Embryonic facial prominence (tissue), 1 donor: ENCODE measurements around the gene KANK4.
"Not testable (repeated sequence)": the region's sequence is repeated elsewhere in the genome, so short reads cannot be mapped to it uniquely, and the experiment has no call there.

Source experiments
- DNase-seq: peaks from one replicate; pipeline ENCODE4 v3.0.0-alpha.2; 2016; ENCODE audit errors: extremely low spot score

KANK4 gene

DNA sequence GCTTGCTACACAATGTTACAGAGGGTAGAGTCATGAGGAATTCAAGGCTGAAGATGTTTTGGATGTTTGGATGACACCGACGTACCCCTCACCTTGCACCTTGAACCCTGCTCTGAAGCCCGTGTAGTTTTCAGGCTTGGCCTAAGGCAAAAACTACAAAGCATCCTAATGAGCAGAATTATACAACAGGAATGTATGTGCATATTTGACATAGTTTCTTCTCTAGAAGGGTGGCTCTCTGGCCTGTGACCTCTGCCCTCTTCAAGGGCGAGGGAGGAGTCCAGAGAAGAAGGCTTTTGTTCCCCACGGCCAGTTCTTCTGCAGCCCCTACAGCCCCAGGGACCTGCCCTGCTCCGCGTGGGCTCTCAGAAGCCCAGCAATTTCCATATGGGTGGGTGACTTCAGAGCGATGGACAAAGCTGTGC, 81.3 kb downstream of the KANK4 start:
- DNase-seq = no peak

DNA sequence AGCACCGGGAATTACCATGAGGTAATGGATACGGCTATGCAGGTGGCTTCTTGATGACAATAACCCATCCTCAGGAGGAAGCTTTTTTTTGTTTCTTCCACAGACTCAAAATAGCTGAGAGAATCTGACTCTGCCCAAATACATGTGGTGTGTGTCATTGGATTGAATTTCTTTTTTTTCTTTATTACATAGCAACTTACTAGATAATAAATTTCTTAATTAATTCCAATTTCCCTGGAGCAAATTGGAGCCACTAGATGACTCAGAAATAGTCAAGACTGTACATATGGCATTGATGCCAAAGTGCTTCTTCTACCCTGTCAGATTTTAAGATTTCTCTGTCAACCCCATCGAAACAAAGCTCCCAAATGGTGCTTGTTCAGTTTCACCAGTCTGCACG, 81.9 kb downstream of the KANK4 start:
- no peak for DNase-seq

DNA sequence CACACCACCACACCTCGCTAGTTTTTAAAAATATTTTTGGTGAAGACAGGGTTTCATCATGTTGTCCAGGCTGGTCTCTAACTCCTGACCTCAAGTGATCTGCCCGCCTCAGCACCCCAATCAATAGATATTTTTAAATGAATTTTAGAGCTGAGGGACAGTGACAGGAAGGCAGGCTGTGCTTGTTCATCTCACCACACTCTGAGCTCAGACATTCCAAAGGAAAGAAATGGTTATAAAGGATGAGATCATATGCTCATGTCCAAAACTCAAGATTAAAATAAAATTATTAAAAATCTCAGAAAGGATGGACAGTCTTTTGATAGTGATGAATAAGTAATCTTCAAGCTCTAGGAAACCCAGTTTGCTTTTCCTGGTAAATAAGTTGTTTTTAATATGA, 83.7 kb downstream of the KANK4 start:
- no peak for DNase-seq

GRCh38 chr1:62234688-62235087, 84.5 kb downstream of the KANK4 start:
- no peak for DNase-seq

DNA sequence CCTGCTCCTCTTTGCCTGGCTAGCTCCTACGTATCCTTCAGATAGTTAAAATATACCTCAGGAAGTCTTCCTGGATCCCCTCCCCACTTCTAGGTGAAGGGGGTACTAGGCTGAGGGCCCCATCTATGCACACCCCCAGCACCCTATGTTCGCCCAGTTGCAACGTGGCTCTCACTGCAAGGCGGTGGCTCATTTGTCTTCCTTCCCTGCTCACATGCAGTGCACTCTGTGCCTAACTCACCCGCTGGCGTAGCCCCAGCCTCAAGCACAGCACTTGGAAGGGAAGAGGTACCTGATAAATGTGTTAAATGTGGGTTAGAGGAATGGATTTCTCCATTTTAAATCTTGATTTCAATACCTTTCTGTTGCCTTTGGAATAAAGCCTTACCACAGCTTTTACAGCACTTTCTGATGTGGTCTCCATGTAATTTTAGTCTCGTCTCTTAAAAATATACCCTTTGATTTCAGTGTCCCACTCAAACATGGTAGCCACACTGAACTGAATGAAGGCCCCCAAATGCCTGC, 85.2 kb downstream of the KANK4 start:
- DNase-seq = no peak

DNA sequence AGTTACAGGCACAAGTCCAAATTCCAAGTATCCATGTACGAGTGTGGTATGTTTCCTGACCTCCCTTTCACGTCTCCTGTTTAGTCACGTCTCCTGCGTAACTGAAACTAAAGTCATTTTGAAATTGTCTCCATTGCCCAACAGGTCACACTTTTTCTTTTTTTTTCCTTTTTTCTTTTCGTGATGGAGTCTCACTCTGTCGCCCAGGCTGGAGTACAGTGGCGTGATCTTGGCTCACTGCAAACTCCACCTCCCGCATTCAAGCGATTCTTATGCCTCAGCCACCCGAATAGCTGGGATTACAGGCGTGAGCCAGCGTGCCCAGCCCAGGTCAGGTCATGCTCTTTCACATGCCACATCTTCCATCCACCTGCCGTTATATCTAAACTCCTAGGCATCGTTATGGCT, 86.4 kb downstream of the KANK4 start:
- DNase-seq = no peak

GRCh38 chr1:62230718-62231117, 88.5 kb downstream of the KANK4 start:
- no peak for DNase-seq

- DNase-seq = no peak
Measured at GRCh38 chr1:62229932-62230331, 89.3 kb downstream of the KANK4 start.

DNA sequence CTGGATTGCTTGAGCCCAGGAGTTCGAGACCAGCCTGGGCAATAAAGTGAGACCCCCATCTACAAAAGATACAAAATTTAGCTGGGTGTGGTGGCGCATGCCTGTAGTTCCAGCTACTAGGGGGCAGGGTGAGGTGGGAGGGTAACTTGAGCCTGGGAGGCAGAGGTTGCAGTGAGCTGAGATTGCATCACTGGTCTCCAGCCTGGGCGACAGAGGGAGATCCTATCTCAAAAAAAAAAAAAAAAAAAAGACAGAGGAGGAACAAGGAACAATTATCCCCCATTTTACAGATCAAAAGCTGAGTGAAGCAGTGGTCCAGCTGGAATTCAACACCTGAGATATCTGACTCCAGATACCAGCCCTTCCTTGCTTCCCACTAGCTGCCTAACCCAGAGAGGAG, 89.8 kb downstream of the KANK4 start:
- no peak for DNase-seq

DNA sequence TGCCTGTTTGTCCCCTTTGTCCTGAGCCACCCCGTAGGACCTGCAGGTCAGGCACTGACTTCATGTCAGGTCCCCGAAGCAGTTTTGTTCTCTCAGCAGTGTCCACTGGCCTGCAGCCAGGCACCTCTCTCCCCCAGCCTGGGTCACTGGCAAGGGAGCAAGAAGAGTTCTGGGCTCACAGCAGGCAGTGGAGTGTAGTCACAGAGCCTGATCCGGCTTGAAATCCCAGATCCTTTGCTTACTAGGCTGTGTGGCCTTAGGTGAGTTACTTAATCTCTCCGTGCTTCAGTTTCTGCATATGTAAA, 90.4 kb downstream of the KANK4 start:
- DNase-seq = no peak

- no peak for DNase-seq
Measured at GRCh38 chr1:62228136-62228882, 90.9 kb downstream of the KANK4 start.

- DNase-seq = no peak
Measured at GRCh38 chr1:62227496-62227895, 91.7 kb downstream of the KANK4 start.

DNA sequence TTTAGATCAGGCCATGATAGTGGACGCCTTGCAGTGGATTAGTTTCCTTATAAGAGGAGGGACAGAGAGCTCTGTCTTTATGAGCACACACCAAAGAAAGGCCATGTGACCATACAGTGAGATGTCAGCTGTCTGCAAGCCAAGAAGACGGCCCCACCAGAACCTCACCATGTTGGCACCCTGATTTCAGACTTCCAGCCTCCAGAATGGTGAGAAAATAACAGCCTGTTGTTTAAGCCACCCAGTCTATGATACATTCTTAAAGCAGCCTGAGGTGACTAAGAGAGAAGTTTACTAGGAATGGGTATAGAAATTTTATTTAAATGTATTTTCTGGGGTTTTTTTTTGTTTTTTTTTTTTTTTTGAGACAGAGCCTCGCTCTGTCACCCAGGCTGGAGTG, 95.1 kb downstream of the KANK4 start:
- no peak for DNase-seq

DNA sequence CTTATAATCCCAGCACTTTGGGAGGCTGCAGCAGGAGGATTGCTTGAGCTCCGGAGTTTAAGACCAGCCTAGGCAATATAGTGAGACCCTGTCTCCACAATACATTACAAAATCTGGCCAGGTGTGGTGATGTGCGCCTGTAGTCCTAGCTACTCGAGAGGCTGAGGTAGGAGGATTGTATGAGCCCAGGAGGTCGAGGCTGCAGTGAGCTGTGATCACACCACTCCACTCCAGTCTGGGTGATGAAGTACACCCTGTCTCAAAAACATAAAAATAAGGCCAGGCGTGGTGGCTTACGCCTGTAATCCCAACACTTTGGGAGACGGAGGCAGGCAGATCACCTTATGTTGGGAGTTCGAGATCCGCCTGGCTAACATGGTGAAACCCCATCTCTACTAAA, 96.9 kb downstream of the KANK4 start:
- no peak for DNase-seq

DNA sequence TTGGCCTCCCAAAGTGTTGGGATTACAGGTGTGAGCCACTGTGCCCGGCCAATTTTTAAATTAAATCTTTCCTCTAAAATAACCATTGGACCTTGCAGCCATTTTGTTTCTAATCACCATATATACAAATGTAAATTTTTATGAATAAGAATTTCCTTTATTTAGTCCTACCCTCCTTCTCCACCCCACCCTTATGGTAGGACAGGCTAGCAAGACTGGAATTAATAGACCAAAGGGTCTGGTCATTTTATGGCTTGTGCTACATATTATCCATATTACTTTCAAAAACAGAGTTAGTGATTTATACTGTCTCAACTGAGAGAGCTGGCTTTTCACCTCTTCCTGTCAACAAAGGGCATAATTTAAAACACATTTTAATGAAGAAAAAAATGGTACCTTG, 98.1 kb downstream of the KANK4 start:
- DNase-seq = no peak

- DNase-seq = not testable (repeated sequence)
Measured at GRCh38 chr1:62220456-62220855, 98.8 kb downstream of the KANK4 start.

DNA sequence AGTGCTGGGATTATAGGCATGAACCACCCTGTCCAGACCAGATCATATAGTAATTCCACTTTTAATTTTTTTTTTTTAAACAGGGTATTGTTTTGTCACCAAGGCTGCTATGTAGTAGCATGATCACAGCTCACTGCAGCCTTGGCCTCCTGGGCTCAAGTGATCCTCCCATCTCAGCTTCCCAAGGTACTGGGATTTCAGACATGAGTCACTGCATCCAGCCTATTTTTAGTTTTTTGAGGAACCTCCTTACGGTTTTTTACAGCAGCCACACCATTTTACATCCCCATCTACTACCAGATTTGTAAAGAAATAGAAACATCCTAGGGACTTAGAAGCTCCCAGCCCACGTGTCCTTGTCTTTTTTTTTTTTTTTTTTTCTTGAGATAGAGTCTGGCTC, 100.6 kb downstream of the KANK4 start:
- no peak for DNase-seq

DNA sequence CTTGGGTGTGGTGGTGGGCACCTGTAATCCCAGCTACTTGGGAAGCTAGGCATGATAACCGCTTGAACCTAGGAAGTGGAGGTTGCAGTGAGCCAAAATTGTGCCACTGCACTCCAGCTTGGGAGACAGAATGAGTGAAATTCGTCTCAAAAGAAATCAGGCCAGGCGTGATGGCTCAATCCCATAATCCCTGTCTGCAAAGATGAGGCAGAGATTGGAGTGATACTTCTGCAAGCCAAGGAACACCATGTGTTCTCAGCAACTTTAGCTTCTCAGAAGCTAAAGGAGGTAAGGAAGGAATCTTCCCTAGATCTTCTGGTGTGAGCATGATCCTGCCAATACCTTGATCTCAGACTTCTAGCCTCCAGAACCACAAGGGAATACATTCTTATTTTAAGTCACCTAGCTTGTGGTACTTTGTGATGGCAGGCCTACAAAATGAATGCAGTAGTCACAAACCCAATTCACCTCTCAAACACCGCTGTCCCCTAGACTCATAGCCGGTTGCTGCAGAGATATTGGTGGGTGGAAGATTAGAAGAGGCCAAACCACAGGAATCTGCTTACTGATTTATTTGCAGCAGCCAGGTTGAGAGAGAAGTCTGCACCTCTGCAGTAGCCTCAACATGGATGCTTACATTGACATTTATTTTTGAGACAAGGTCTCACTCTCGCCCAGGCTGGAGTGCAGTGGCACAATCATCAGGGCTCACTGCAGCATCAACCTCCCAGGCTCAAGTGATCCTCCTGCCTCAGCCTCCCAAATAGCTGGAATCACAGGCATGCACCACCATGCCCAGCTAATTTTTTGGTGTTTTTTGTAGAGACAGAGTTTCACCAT, 105.9 kb downstream of the KANK4 start:
- no peak for DNase-seq

DNA sequence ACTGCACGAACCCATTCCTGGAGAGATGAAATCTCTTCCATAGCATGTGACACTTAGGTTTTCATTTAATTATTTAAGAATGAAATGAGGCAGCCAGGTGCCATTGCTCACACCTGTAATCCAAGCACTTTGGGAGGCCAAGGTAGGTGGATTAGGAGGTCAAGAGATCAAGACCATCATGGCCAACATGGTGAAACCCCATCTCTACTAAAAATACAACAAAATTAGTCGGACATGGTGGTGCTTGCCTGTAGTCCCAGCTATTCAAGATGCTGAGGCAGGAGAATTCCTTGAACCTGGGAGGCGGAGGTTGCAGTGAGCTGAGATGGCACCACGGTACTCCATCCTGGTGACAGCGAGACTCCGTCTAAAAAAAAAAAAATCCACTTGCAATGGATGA, 106.8 kb downstream of the KANK4 start:
- DNase-seq = no peak

GRCh38 chr1:62210960-62211359, 108.3 kb downstream of the KANK4 start:
- DNase-seq = no peak

- no peak for DNase-seq
Measured at GRCh38 chr1:62209931-62210595, 109.2 kb downstream of the KANK4 start.

DNA sequence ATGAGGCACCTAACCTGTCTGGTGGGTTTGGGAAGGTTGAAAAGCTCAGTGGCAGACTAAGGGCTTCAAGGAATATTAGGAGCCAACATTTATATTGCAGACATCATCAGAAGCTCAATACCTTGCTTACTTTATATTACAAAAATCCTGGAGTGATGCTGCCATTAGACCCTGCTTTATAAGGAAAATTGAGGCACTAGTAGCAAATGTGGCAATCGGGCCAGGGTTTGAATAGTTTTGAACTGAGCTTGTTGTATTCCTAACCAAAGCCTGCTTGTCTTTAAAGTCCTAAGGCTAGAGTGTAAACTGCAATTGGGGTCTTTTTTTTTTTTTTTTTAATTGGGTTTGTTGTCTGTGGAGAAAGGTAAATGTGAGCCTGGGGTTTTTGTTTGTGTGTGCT, 110.3 kb downstream of the KANK4 start:
- DNase-seq = no peak

GRCh38 chr1:62208087-62208486, 111.1 kb downstream of the KANK4 start:
- DNase-seq = no peak
